Chondrocyte (in vitro differentiated cells): ENCODE data around the gene R3HDM1. TPM values are rescaled to one million over a fixed set of nuclear protein-coding genes. Genes with fewer than 3 reads are reported as not detected.
"Not testable (repeated sequence)": the region's sequence is repeated elsewhere in the genome, so short reads cannot be mapped to it uniquely, and the experiment has no call there.

Source experiments
- DNase-seq: peaks from one replicate; pipeline ENCODE4 v3.0.0; 2021; ENCODE audit warnings: mixed read lengths, low spot score
- H3K27ac Mint-ChIP-seq: one replicate; pipeline ENCODE4 v1.8.0; 2021; ENCODE audit warnings: mild to moderate bottlenecking, moderate library complexity, mixed read lengths; ENCODE audit not compliant: unreplicated experiment
- H3K27me3 Mint-ChIP-seq: 2 replicates; pipeline ENCODE4 v1.8.0; 2021; ENCODE audit warnings: low read depth, mixed read lengths
- H3K36me3 Mint-ChIP-seq: 2 replicates; pipeline ENCODE4 v1.8.0; 2021; ENCODE audit warnings: low read depth, mixed read lengths
- H3K4me1 Mint-ChIP-seq: 2 replicates; pipeline ENCODE4 v1.8.0; 2021; ENCODE audit warnings: low read depth, mild to moderate bottlenecking, mixed read lengths
- H3K4me3 Mint-ChIP-seq: one replicate; pipeline ENCODE4 v1.8.0; 2021; ENCODE audit warnings: mild to moderate bottlenecking, moderate library complexity, mixed read lengths; ENCODE audit not compliant: unreplicated experiment
- H3K9me3 Mint-ChIP-seq: 2 replicates; pipeline ENCODE4 v1.8.0; 2021; ENCODE audit warnings: low read depth, mixed read lengths
- total RNA-seq: library from RNA; stranded (reverse); gene quantifications from 3 replicates; pipeline ENCODE4 v1.2.1, GENCODE V29; 2021
- TF ChIP-seq, protein P1 (sequence below): fragments of 200-600 bp; sonication (generic); IDR thresholded peaks from 2 replicates; pipeline ENCODE4 v1.5.0; 2021; ENCODE audit warnings: antibody characterized with exemption, mild to moderate bottlenecking, moderate library complexity

The R3HDM1 gene
- total RNA-seq, 1 donor from 2014 or later = 28.2 TPM

GRCh38 chr2:135530313-135531230, 712 bp upstream of the R3HDM1 start, which contains the start of gene ZRANB3:
Gene ZRANB3, minus strand, starts transcription at chr2:135531218.
- Mint-ChIP-seq H3K27ac (peak within 1 kb of the TSS; percentile 93), H3K4me1 (peaks cover 19% of the 10 kb centered on the region), H3K9me3 (no peaks in the 10 kb centered on the region), H3K27me3 (no peaks in the 10 kb centered on the region), H3K36me3 (peaks cover 1% of the 10 kb centered on the region), H3K4me3 (no peak within 1 kb of the TSS)
- DNase-seq = peak; percentile 97
- TF ChIP-seq, protein P1, sequence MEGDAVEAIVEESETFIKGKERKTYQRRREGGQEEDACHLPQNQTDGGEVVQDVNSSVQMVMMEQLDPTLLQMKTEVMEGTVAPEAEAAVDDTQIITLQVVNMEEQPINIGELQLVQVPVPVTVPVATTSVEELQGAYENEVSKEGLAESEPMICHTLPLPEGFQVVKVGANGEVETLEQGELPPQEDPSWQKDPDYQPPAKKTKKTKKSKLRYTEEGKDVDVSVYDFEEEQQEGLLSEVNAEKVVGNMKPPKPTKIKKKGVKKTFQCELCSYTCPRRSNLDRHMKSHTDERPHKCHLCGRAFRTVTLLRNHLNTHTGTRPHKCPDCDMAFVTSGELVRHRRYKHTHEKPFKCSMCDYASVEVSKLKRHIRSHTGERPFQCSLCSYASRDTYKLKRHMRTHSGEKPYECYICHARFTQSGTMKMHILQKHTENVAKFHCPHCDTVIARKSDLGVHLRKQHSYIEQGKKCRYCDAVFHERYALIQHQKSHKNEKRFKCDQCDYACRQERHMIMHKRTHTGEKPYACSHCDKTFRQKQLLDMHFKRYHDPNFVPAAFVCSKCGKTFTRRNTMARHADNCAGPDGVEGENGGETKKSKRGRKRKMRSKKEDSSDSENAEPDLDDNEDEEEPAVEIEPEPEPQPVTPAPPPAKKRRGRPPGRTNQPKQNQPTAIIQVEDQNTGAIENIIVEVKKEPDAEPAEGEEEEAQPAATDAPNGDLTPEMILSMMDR = no peak

DNA sequence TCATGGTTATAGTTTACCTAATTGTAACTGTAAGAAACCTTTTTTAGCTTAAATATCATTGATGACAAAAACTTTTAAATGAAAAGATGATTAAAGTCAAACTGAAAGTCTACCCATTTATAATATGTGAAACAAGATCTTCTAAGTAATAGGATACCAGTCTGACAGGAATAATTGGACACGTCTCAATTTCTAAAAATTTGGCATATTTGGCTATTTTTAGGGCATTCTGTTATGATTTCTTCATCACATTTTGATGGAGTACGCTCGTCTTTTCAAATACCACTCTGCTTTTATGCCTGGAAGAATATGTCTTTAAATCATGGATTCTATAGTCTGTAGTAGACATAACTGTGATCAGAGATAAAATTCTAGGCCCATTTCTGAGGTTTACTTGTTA, 1.3 kb downstream of the R3HDM1 start:
- Mint-ChIP-seq H3K27ac (peak overlapping the region; percentile 80), H3K9me3 (no peaks in the 10 kb centered on the region), H3K4me1 (peaks cover 19% of the 10 kb centered on the region), H3K27me3 (no peaks in the 10 kb centered on the region), H3K36me3 (no peaks in the 10 kb centered on the region), H3K4me3 (no peak overlapping the region)
- DNase-seq = no peak
- TF ChIP-seq, protein P1 = no peak

GRCh38 chr2:135533545-135533944, 2.3 kb downstream of the R3HDM1 start:
- Mint-ChIP-seq H3K27ac (peak overlapping the region; percentile 1), H3K4me1 (peaks cover 19% of the 10 kb centered on the region)
- not testable (repeated sequence) for DNase-seq, H3K27me3 Mint-ChIP-seq, H3K4me3 Mint-ChIP-seq, H3K9me3 Mint-ChIP-seq, H3K36me3 Mint-ChIP-seq

DNA sequence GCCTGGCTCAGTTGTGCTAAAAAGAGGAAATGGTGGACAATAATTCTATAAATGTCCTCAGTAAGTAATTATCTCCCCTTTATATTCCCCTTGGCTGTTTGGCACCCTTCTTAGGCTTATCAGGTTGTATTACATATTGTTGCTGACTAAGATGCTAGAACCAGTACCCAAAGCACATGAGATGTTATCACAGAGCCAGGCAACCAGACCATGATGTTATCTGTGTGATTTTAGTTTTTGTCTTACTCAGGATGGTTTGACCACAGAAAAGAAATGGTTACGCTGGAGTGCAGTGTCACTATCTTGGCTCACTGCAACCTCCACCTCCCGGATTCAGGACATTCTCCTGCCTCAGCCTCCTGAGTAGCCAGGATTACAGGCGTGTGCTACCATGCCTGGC, 15.2 kb downstream of the R3HDM1 start:
- Mint-ChIP-seq H3K27me3 (no peaks in the 10 kb centered on the region), H3K27ac (peak overlapping the region; percentile 32), H3K4me1 (peaks cover 4% of the 10 kb centered on the region), H3K9me3 (no peaks in the 10 kb centered on the region), H3K4me3 (no peak overlapping the region), H3K36me3 (no peaks in the 10 kb centered on the region)
- TF ChIP-seq, protein P1 = no peak
- DNase-seq = no peak

DNA sequence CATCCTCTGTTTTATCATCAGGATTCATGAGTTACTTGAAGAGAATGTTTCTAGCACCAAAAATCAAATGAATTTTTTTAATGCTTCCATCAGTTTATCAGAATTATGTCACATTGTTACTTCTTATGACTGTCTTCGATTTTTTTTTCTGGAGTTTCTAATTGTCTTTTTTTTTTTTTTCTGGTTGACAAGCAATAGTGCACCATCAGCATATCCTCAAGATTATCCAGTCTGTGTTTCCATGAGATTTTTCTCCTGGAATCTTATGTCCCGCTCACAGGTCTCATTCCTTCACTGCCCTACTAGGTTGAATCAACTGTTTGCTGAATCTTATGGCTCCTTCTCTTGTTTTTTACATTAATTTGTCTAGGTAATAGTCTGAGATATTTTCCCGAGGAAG, 16.0 kb downstream of the R3HDM1 start:
- TF ChIP-seq, protein P1 = no peak
- Mint-ChIP-seq H3K9me3 (no peaks in the 10 kb centered on the region), H3K27ac (no peak overlapping the region), H3K4me1 (peaks cover 4% of the 10 kb centered on the region), H3K36me3 (no peaks in the 10 kb centered on the region), H3K4me3 (no peak overlapping the region), H3K27me3 (no peaks in the 10 kb centered on the region)
- no peak for DNase-seq
